ENCODE data around the gene WDFY2. TPM values are rescaled to one million over a fixed set of nuclear protein-coding genes. Genes with fewer than 3 reads are reported as not detected.

Gene WDFY2
- 9.0 TPM for total RNA-seq

GRCh38 chr13:51583875-51584730 is at the start of gene WDFY2:
WDFY2 (plus strand) TSS chr13:51584462; CDS start chr13:51584688, 226 bp downstream.

GRCh38 chr13:51803422-51804294 is 219.4 kb downstream of the WDFY2 start, which contains the start of gene DHRS12:
DHRS12 (minus strand) TSS chr13:51804163; CDS start chr13:51799659, 4,504 bp downstream.

Small RNA genes lying within 50 kb of the gene (small RNA-seq; reads per million reads assigned to genes)
- gene MIR4703, result not detected
- gene RN7SL413P, result not detected
- not detected for gene RNU6-65P
- not detected for gene RNY1P6

Other genes with a start within 250 kb of the WDFY2 start
- 0.23 TPM for gene SERPINE3, start 244.8 kb upstream of the WDFY2 start, total RNA-seq
- gene INTS6, start 131.4 kb upstream of the WDFY2 start, total RNA-seq, result 49.8 TPM
- gene DHRS12, start 219.7 kb downstream of the WDFY2 start, total RNA-seq, result 7.4 TPM